Neural crest cell (in vitro differentiated cells): ENCODE results near the gene TMEM86A. TPM values are rescaled to one million over a fixed set of nuclear protein-coding genes. Genes with fewer than 3 reads are reported as not detected.

Experiments used
- DNase-seq: peaks from one replicate; pipeline ENCODE4 v3.0.0; 2021; ENCODE audit warnings: low read depth, mixed read lengths, low spot score
- H3K27ac Mint-ChIP-seq: one replicate; pipeline ENCODE4 v1.8.0; 2021; ENCODE audit warnings: mild to moderate bottlenecking, mixed read lengths; ENCODE audit not compliant: unreplicated experiment
- H3K27me3 Mint-ChIP-seq: 2 replicates; pipeline ENCODE4 v1.8.0; 2021; ENCODE audit warnings: low read depth, mild to moderate bottlenecking, mixed read lengths
- H3K36me3 Mint-ChIP-seq: 2 replicates; pipeline ENCODE4 v1.8.0; 2021; ENCODE audit warnings: low read depth, mild to moderate bottlenecking, mixed read lengths
- H3K4me1 Mint-ChIP-seq: 2 replicates; pipeline ENCODE4 v1.8.0; 2021; ENCODE audit warnings: mixed read lengths
- H3K4me3 Mint-ChIP-seq: one replicate; pipeline ENCODE4 v1.8.0; 2021; ENCODE audit warnings: mild to moderate bottlenecking, mixed read lengths
- H3K9me3 Mint-ChIP-seq: 2 replicates; pipeline ENCODE4 v1.8.0; 2021; ENCODE audit warnings: mixed read lengths
- total RNA-seq: library from RNA; stranded (reverse); gene quantifications from 2 replicates; pipeline ENCODE4 v1.2.1, GENCODE V29; 2021
- TF ChIP-seq, protein P1 (sequence below): fragments of 200-600 bp; sonication (generic); conservative IDR thresholded peaks from 2 replicates; pipeline ENCODE4 v1.5.0; 2021; ENCODE audit warnings: antibody characterized with exemption, mild to moderate bottlenecking

TMEM86A gene
- total RNA-seq, 1 donor from 2014 or later: 1.7 TPM

DNA sequence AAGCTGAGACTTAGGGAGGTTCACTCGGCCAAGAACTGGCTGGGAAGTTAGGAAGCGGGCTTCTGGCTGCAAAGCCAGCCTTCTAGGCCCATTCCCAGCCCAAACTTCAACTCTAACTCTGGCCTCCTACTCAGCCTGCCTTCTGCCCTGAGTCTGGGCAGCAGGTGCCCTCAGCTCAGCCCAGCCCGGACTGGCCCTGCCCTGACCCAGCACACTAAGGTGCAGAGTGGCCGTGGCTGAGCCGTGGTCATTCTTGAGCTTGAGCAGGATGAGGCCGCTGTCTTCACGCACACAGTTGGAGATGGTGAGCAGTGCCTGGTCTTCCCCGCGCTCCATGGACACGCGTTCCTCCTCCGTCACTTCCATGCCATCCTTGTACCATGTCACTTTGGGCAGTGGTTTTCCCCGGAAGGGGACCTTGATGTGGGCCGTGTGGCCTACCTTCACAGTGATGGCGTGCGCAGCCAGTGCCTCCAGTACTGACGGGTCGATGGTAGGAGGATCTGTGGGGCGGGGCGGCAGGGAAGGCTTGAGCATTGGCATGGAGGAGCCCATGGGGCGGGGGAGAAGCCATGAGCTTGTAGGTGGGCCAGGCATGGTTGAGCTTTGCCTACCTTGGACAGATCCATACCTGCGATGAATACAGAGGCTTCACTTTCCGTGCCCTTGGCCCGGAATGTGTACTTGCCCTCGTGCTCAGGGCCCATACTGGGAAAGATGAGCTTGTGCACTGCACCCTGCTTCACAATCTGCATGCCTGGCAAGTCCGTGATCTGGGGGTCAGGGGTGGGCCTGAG lies 15.3 kb downstream of the TMEM86A start:
- TF ChIP-seq, protein P1, sequence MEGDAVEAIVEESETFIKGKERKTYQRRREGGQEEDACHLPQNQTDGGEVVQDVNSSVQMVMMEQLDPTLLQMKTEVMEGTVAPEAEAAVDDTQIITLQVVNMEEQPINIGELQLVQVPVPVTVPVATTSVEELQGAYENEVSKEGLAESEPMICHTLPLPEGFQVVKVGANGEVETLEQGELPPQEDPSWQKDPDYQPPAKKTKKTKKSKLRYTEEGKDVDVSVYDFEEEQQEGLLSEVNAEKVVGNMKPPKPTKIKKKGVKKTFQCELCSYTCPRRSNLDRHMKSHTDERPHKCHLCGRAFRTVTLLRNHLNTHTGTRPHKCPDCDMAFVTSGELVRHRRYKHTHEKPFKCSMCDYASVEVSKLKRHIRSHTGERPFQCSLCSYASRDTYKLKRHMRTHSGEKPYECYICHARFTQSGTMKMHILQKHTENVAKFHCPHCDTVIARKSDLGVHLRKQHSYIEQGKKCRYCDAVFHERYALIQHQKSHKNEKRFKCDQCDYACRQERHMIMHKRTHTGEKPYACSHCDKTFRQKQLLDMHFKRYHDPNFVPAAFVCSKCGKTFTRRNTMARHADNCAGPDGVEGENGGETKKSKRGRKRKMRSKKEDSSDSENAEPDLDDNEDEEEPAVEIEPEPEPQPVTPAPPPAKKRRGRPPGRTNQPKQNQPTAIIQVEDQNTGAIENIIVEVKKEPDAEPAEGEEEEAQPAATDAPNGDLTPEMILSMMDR: no peak
- DNase-seq: no peak
- Mint-ChIP-seq H3K36me3 (no peaks in the 10 kb centered on the region), H3K27me3 (peaks cover 49% of the 10 kb centered on the region), H3K27ac (no peak overlapping the region), H3K4me1 (no peaks in the 10 kb centered on the region), H3K9me3 (no peaks in the 10 kb centered on the region), H3K4me3 (no peak overlapping the region)

DNA sequence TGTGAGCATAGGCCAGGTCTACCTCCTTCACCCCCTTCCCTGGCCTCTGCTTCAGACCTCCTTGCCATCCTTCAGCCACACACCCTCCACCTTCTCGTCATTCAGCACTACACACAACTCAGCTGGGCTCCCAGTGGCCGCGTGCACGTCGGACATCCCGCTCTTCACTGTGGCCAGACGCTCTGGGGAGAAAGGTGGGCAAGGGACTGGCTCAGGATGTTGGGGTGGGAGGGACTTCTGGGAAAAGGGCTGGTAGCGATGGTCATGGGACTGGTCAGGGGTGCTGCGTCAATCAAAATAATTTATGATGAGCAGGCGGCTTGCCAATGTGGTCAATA lies 15.8 kb downstream of the TMEM86A start:
- Mint-ChIP-seq H3K27me3 (peaks cover 43% of the 10 kb centered on the region), H3K36me3 (no peaks in the 10 kb centered on the region)

DNA sequence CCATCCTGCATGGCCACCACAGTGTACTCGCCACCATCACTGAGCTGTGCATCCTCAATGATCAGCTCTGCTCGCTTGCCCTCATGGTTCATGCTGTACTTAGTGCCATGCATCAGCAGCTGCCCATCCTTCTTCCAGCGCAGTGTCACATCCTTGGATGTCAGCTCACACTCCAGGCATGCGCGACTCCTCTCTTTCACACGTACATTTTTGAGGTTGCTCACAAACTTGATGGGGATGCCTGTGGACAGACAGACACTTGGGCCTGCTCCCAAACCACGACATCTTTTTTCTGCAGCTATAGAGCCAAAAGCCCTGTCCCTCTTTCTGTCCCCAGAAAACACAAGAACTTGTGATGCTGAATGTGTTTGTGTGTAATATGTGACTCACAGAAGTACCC lies 16.9 kb downstream of the TMEM86A start:
- Mint-ChIP-seq H3K36me3 (no peaks in the 10 kb centered on the region), H3K27me3 (peaks cover 42% of the 10 kb centered on the region), H3K27ac (no peak overlapping the region), H3K4me1 (no peaks in the 10 kb centered on the region), H3K9me3 (no peaks in the 10 kb centered on the region), H3K4me3 (no peak overlapping the region)
- TF ChIP-seq, protein P1: no peak
- DNase-seq: no peak

More for the DNA sequence above, 15.8 kb downstream of the TMEM86A start:
- Mint-ChIP-seq H3K9me3 (no peaks in the 10 kb centered on the region), H3K4me1 (no peaks in the 10 kb centered on the region), H3K27ac (no peak overlapping the region), H3K4me3 (no peak overlapping the region)
- no peak for DNase-seq
- TF ChIP-seq, protein P1: no peak

DNA sequence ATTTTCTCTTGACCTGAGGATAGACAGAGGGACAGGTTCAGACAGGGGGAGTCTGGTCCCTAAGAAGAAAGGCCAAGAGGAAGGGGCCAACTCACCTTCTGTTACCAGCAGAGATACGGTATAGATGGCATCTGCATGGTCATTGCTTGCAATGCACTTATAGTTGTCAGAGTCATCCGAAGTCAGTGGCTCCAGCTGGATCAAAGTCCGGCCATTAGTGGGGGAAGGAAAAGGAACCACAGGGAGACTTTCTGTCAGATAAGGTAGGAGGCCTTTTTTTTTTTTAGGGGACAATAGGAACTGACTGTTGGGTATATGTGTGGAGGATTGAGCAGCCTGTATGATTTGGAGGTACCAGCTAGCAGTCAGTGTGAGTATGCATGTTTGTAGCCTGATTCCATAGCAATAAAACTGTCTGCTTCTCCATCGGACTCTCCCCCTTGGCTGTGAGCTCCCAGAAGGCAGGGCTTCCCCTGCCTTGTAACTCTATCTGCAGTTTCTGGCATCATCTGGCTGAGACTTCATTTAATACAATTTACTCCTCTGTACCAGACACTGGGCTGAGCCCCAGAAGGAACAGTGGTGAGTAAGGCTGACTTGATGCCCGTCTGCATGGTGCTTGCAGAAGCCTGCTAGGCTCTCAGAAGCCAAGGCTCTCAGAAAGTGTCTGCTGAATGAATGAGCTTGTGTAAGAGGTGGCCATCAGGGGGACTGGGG lies 21.7 kb downstream of the TMEM86A start:
- peaks cover 14% of the 10 kb centered on the region for H3K4me1 Mint-ChIP-seq
- no peak overlapping the region for H3K27ac Mint-ChIP-seq
- H3K4me3 Mint-ChIP-seq: peak overlapping the region; percentile 87
- DNase-seq: no peak
- H3K27me3 Mint-ChIP-seq: peaks cover 36% of the 10 kb centered on the region
- TF ChIP-seq, protein P1: no peak
- H3K36me3 Mint-ChIP-seq: no peaks in the 10 kb centered on the region
- no peaks in the 10 kb centered on the region for H3K9me3 Mint-ChIP-seq

DNA sequence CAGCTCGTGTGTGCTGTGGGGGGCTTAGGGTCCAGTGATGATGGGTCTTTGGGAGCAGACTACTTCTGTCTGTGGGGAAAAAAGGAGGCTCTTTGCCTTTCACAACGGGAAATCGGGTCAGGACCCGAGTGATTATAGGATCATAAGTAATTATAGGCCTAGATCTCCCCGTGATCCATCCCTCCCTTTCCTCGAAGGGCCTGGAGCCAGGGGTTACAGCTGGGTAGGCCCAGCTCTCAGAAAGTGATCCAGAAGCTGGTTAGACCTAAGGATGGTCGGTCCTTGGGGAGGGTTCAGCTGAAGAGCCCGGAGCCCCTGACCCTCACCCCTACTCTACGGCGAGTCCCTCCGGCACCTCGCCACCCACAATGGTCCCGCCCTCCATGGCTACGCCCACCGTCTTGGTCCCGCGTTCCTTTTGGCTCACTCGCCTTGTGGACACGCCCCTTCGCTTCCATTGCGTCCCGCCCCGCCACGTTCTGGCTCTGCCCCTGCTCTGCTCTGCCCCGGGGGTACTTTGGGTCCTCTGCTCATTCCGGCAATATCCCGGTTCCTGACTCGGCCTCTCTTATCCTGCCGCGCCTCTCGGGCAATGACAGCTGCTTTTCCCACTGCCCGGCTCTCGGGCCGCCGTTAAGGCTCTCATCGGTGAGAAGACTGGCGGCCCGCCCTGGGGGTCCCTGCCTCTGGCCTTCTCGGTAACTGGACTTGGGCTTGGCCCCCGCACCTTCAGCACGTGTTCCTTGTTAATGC lies 22.4 kb downstream of the TMEM86A start:
- Mint-ChIP-seq H3K4me1 (peaks cover 14% of the 10 kb centered on the region), H3K36me3 (no peaks in the 10 kb centered on the region), H3K4me3 (peak overlapping the region; percentile 87), H3K9me3 (no peaks in the 10 kb centered on the region), H3K27ac (peak overlapping the region; percentile 86), H3K27me3 (peaks cover 33% of the 10 kb centered on the region)
- DNase-seq: peak; percentile 79
- TF ChIP-seq, protein P1: no peak
